Neural cell (in vitro differentiated cells): ENCODE data around the gene ZNF362. TPM values are rescaled to one million over a fixed set of nuclear protein-coding genes. Genes with fewer than 3 reads are reported as not detected.

Source experiments
- H2AFZ ChIP-seq: fragments of 200-600, 300-800 bp; sonication (generic), shearing (Covaris generic); 2 replicates; pipeline ENCODE4 v1.6.0; 2014; ENCODE audit warnings: low read depth, mild to moderate bottlenecking, antibody characterized with exemption, low read length, moderate library complexity
- H3F3A ChIP-seq: fragments of 200-600 bp; shearing (Covaris generic); 2 replicates; pipeline ENCODE4 v1.6.1; 2016; ENCODE audit warnings: mild to moderate bottlenecking, moderate library complexity, mixed read lengths, antibody characterized with exemption, low read length; ENCODE audit not compliant: insufficient read depth, poor library complexity, severe bottlenecking
- H3K27ac ChIP-seq: fragments of 200-600, 300-800 bp; sonication (generic), shearing (Covaris generic); 2 replicates; pipeline ENCODE4 v1.5.1; 2014; ENCODE audit warnings: mild to moderate bottlenecking, low read length, moderate library complexity
- H3K27me3 ChIP-seq: fragments of 300-800, 200-600 bp; sonication (generic), shearing (Covaris generic); 2 replicates; pipeline ENCODE4 v1.6.0; 2014; ENCODE audit warnings: mild to moderate bottlenecking, low read depth, low read length, moderate library complexity; ENCODE audit not compliant: insufficient read depth
- H3K36me3 ChIP-seq: fragments of 300-800, 200-600 bp; sonication (generic), shearing (Covaris generic); 2 replicates; pipeline ENCODE4 v1.5.1; 2014; ENCODE audit warnings: mild to moderate bottlenecking, antibody characterized with exemption, low read length, moderate library complexity; ENCODE audit not compliant: insufficient read depth
- H3K4me2 ChIP-seq: fragments of 300-800, 200-600 bp; sonication (generic), shearing (Covaris generic); 2 replicates; pipeline ENCODE4 v1.6.0; 2014; ENCODE audit warnings: mild to moderate bottlenecking, low read length
- H3K4me3 ChIP-seq: fragments of 300-800, 200-600 bp; sonication (generic), shearing (Covaris generic); 2 replicates; pipeline ENCODE4 v1.5.1; 2014; ENCODE audit warnings: mild to moderate bottlenecking, low read length, moderate library complexity
- H3K79me2 ChIP-seq: fragments of 200-600 bp; shearing (Covaris generic); replicated peaks from 2 replicates; pipeline ENCODE4 v1.6.0; 2014; ENCODE audit warnings: mild to moderate bottlenecking, low read length, moderate library complexity; ENCODE audit not compliant: insufficient read depth
- H3K9ac ChIP-seq: fragments of 300-800, 200-600 bp; sonication (generic), shearing (Covaris generic); 2 replicates; pipeline ENCODE4 v1.6.1; 2016; ENCODE audit warnings: mild to moderate bottlenecking, low read length, mixed read lengths
- H3K9me2 ChIP-seq: fragments of 200-600 bp; shearing (Covaris generic); 2 replicates; pipeline ENCODE4 v1.6.1; 2016; ENCODE audit warnings: mild to moderate bottlenecking, low read length, mixed read lengths; ENCODE audit not compliant: insufficient read depth
- H3K9me3 ChIP-seq: fragments of 200-600, 300-800 bp; sonication (generic), shearing (Covaris generic); 2 replicates; pipeline ENCODE4 v1.6.1; 2016; ENCODE audit warnings: mild to moderate bottlenecking, mixed run types, low read length, moderate library complexity, mixed read lengths
- H4K20me1 ChIP-seq: fragments of 200-600 bp; shearing (Covaris generic); 2 replicates; pipeline ENCODE4 v1.6.1; 2016; ENCODE audit warnings: mild to moderate bottlenecking, mixed run types; ENCODE audit not compliant: insufficient read depth
- CTCF ChIP-seq: fragments of 450-650 bp; IDR thresholded peaks from 2 replicates; pipeline ENCODE4 v1.5.1; 2014; ENCODE audit warnings: antibody characterized with exemption, mild to moderate bottlenecking, moderate library complexity; ENCODE audit not compliant: poor library complexity, severe bottlenecking
- EP300 ChIP-seq: fragments of 450-650 bp; conservative IDR thresholded peaks from 2 replicates; pipeline ENCODE4 v1.6.1; 2014; ENCODE audit warnings: antibody characterized with exemption, mild to moderate bottlenecking, moderate library complexity; ENCODE audit not compliant: poor library complexity, severe bottlenecking
- EZH2 ChIP-seq: fragments of 200-600, 300-800 bp; shearing (Covaris generic), sonication (generic); IDR thresholded peaks from 2 replicates; pipeline ENCODE4 v1.6.1; 2014; ENCODE audit warnings: antibody characterized with exemption, low read length, borderline replicate concordance, mild to moderate bottlenecking; ENCODE audit not compliant: insufficient read depth, poor library complexity, severe bottlenecking
- MXI1 ChIP-seq: fragments of 450-650 bp; conservative IDR thresholded peaks from 2 replicates; pipeline ENCODE4 v1.6.1; 2014; ENCODE audit warnings: antibody characterized with exemption, mild to moderate bottlenecking; ENCODE audit not compliant: poor library complexity, severe bottlenecking
- POLR2AphosphoS5 ChIP-seq: IDR thresholded peaks from 2 replicates; pipeline ENCODE4 v1.6.1; 2012
- RAD21 ChIP-seq: fragments of 450-650 bp; conservative IDR thresholded peaks from 2 replicates; pipeline ENCODE4 v1.6.1; 2014; ENCODE audit warnings: antibody characterized with exemption, mild to moderate bottlenecking, moderate library complexity
- SMC3 ChIP-seq: fragments of 450-650 bp; conservative IDR thresholded peaks from 2 replicates; pipeline ENCODE4 v1.6.1; 2014; ENCODE audit warnings: antibody characterized with exemption, mild to moderate bottlenecking, moderate library complexity; ENCODE audit not compliant: poor library complexity
- TAF1 ChIP-seq: IDR thresholded peaks from 2 replicates; pipeline ENCODE4 v1.6.1; 2012; ENCODE audit warnings: low read depth
- polyA plus RNA-seq: library from polyadenylated mRNA; depleted of rRNA; stranded (reverse); fragments of >200 nt; gene quantifications from 2 replicates; pipeline ENCODE4 v1.2.3, GENCODE V29; 2014
- TF ChIP-seq, protein P1 (sequence below): IDR thresholded peaks from 2 replicates; pipeline ENCODE4 v1.6.1; 2012; ENCODE audit warnings: borderline replicate concordance

The ZNF362 gene
- polyA plus RNA-seq, 1 donor from 2014 or later: 17.6 TPM

DNA sequence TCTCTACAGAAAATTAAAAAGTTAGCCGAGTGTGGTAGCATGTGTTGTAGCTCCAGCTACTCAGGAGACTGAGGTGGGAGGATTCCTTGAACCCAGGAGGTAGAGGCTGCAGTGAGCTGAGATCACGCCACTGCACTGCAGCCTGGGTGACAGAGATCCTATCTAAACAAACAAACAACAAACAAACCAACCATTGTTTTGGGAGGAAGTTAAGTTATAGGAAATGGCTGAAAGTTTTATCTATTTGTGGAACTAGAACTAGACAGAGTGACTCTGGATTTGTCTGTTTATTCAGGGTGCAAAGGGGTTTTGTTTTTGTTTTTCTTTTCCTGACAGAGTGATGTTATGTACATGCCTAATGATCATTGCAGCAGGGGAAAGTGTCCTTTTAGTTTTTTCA lies 31.0 kb downstream of the ZNF362 start:
- TF ChIP-seq MXI1 (no peak), EP300 (no peak), CTCF (no peak)
- Histone ChIP-seq H3K9me2 (no peaks in the 10 kb centered on the region), H2AFZ (no peak overlapping the region), H3K4me3 (no peak overlapping the region), H3K36me3 (no peaks in the 10 kb centered on the region), H3K9ac (no peak overlapping the region), H3K27ac (no peak overlapping the region), H3K79me2 (no peaks in the 10 kb centered on the region), H3K27me3 (no peaks in the 10 kb centered on the region), H4K20me1 (no peaks in the 10 kb centered on the region), H3K9me3 (no peaks in the 10 kb centered on the region), H3K4me2 (no peak overlapping the region), H3F3A (no peaks in the 10 kb centered on the region)

GRCh38 chr1:33288976-33289857 lies 32.9 kb downstream of the ZNF362 start:
- no peak overlapping the region for H2AFZ ChIP-seq
- no peak overlapping the region for H3K4me3 ChIP-seq
- H4K20me1 ChIP-seq: no peaks in the 10 kb centered on the region
- H3K27ac ChIP-seq: no peak overlapping the region
- no peaks in the 10 kb centered on the region for H3F3A ChIP-seq
- no peaks in the 10 kb centered on the region for H3K79me2 ChIP-seq
- H3K9me3 ChIP-seq: no peaks in the 10 kb centered on the region
- TF ChIP-seq TAF1 (no peak), POLR2AphosphoS5 (no peak), SMC3 (no peak), EZH2 (no peak), CTCF (no peak), MXI1 (no peak), RAD21 (no peak), EP300 (no peak)
- TF ChIP-seq, protein P1, sequence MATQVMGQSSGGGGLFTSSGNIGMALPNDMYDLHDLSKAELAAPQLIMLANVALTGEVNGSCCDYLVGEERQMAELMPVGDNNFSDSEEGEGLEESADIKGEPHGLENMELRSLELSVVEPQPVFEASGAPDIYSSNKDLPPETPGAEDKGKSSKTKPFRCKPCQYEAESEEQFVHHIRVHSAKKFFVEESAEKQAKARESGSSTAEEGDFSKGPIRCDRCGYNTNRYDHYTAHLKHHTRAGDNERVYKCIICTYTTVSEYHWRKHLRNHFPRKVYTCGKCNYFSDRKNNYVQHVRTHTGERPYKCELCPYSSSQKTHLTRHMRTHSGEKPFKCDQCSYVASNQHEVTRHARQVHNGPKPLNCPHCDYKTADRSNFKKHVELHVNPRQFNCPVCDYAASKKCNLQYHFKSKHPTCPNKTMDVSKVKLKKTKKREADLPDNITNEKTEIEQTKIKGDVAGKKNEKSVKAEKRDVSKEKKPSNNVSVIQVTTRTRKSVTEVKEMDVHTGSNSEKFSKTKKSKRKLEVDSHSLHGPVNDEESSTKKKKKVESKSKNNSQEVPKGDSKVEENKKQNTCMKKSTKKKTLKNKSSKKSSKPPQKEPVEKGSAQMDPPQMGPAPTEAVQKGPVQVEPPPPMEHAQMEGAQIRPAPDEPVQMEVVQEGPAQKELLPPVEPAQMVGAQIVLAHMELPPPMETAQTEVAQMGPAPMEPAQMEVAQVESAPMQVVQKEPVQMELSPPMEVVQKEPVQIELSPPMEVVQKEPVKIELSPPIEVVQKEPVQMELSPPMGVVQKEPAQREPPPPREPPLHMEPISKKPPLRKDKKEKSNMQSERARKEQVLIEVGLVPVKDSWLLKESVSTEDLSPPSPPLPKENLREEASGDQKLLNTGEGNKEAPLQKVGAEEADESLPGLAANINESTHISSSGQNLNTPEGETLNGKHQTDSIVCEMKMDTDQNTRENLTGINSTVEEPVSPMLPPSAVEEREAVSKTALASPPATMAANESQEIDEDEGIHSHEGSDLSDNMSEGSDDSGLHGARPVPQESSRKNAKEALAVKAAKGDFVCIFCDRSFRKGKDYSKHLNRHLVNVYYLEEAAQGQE: no peak
- no peaks in the 10 kb centered on the region for H3K27me3 ChIP-seq
- no peaks in the 10 kb centered on the region for H3K9me2 ChIP-seq
- no peaks in the 10 kb centered on the region for H3K36me3 ChIP-seq
- no peak overlapping the region for H3K9ac ChIP-seq
- H3K4me2 ChIP-seq: no peak overlapping the region
